ENCODE data around the gene CDCA3.

Gene CDCA3

DNA sequence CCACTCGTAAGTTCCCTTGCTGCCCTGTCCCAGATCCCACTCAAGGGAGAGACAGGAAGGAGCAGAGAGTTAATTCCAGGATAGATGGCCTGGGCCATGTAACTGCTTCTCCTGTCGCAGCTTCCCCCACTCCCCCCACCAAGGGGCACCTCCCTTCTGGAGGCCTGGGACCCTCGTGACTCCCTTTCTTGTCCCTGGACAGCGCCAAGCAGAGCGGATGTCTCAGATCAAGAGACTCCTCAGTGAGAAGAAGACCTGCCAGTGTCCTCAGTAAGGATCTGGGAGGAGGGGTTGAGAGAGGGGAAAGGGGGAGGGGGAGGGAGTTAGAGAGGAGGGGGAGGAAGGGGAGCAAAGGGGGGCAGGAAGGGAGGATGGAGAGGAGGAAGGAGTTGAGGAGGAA, 32.4 kb downstream of the CDCA3 start:
- no peak for TF ChIP-seq CTCF (IDR thresholded peaks at IDR 0.05; ENCODE audit: low read depth, low read length, missing control alignments)
- no peak overlapping the region for H3K4me3 ChIP-seq (replicated peaks; ENCODE audit: low read depth, low read length)
- DNase-seq (ENCODE audit: extremely low read depth, low read depth), result no peak

DNA sequence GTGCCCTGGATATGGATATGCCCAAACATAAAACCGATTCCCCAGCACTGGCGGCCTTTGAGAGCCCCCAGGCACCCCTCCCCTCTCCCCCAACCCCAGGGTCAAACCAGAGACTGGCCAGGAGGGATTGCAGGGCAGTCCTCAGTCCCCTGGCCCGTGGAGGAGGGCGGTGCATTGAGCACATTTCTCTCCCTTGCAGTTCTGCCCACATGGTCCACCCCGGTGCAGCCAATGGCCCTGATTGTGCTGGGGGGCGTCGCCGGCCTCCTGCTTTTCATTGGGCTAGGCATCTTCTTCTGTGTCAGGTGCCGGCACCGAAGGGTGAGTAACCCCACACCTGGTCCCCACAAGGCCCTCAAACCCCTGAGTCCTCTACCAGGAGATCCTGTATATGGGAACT, 32.9 kb downstream of the CDCA3 start:
- no peak for TF ChIP-seq CTCF (IDR thresholded peaks at IDR 0.05; ENCODE audit: low read depth, low read length, missing control alignments)
- DNase-seq (ENCODE audit: extremely low read depth, low read depth), result no peak
- no peak overlapping the region for H3K4me3 ChIP-seq (replicated peaks; ENCODE audit: low read depth, low read length)

DNA sequence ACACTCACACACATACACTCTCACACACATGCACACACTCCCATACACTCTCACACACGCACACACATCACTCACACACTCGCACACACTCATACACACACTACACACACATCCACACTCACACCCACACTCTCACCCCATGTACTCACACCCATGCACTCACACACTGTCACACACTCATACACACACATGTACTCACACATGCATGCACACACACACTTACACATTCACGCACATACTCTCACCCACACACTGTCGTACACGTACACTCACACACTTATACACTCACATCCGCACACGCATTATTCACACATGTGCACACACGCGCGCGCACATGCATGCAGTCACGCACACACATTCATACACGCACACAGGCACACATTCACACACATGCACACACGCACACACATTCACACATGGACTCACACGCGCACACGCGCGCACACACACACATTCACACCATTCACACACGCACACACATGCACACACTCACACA, 33.4 kb downstream of the CDCA3 start:
- no peak for TF ChIP-seq CTCF (IDR thresholded peaks at IDR 0.05; ENCODE audit: low read depth, low read length, missing control alignments)
- no peak overlapping the region for H3K4me3 ChIP-seq (replicated peaks; ENCODE audit: low read depth, low read length)
- DNase-seq (ENCODE audit: extremely low read depth, low read depth), result no peak

GRCh38 chr12:6817098-6817497, 34.0 kb downstream of the CDCA3 start:
- DNase-seq (ENCODE audit: extremely low read depth, low read depth), result no peak
- no peak overlapping the region for H3K4me3 ChIP-seq (replicated peaks; ENCODE audit: low read depth, low read length)
- no peak for TF ChIP-seq CTCF (IDR thresholded peaks at IDR 0.05; ENCODE audit: low read depth, low read length, missing control alignments)

DNA sequence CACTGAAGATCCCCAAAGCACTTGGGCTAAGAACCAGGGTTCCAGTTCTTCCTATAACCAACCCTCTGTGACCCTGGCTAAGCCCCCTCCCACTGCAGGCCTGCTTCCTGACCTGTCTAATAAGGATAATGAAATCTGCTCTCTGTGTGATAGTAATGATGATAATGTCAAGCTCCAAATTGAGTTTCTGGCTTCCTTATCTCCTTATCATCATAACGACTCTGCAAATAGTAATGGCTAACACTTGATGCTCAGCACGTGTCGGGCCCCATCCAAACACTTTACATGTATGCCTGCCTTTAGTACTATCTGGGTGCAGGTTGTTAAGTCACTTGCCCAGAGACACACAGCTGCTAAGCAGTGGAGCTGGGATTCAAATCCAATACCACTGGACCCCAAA, 34.5 kb downstream of the CDCA3 start:
- no peak for TF ChIP-seq CTCF (IDR thresholded peaks at IDR 0.05; ENCODE audit: low read depth, low read length, missing control alignments)
- DNase-seq (ENCODE audit: extremely low read depth, low read depth), result no peak
- H3K4me3 ChIP-seq (replicated peaks; ENCODE audit: low read depth, low read length), result no peak overlapping the region

DNA sequence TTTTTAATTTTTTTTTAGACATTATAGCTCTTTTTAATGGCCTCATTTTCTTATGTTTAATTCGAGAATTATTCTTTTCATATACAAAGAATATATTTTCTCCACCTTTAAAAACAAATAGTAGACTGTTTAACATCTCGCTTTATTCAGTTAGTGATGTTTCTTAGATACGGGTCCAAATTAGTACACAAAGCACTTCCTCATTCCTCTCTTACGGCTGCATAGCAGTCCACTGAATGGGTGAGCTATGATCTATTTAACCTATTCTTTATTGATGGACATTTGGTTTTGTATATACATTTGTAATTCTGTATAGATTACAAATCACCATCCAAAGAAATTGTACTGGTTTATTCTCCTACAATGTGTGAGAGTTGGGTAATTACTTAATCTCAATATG, 37.7 kb downstream of the CDCA3 start:
- no peak for TF ChIP-seq CTCF (IDR thresholded peaks at IDR 0.05; ENCODE audit: low read depth, low read length, missing control alignments)
- no peak overlapping the region for H3K4me3 ChIP-seq (replicated peaks; ENCODE audit: low read depth, low read length)
- no peak for DNase-seq (ENCODE audit: extremely low read depth, low read depth)

DNA sequence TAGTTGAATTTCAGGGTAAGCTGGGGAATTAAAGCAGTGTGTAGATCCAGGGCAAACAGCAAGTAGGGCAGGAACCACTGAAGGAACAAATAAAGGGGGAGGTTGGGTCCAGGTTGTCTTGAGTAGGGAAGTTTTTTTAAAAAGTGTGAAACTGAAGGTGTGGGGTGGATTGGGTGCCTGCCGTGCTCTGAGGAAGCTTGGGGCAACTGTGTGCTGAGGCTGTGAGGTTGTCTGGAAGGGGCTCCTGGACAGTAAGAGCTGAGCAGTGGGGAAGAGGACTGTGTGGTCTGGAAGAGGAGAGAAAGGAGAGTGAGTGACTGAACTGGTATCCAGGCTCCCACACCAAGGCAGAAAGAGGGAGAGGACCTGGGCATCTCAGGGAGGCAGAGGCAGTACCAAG, 40.3 kb downstream of the CDCA3 start:
- TF ChIP-seq CTCF (IDR thresholded peaks at IDR 0.05; ENCODE audit: low read depth, low read length, missing control alignments), result no peak
- DNase-seq (ENCODE audit: extremely low read depth, low read depth), result no peak
- no peak overlapping the region for H3K4me3 ChIP-seq (replicated peaks; ENCODE audit: low read depth, low read length)

Data from HFF-Myc (cell line).